Esophagus squamous epithelium (tissue), 4 donors: Measurements from ENCODE around the gene LRRC17.

Experiments used
- CTCF ChIP-seq, 6 experiments: fragments of 450-650 bp in 4 of 6; fragments of 200-600 bp in 2 of 6; sonication (generic) in 2 of 6; IDR thresholded peaks; one replicate each; pipeline ENCODE4 v1.5.1; 2016 to 2019; ENCODE audit warnings: antibody characterized with exemption in 6 of 6, mild to moderate bottlenecking in 4 of 6, moderate library complexity in 4 of 6
- POLR2A ChIP-seq, 4 donors: fragments of 450-650 bp; IDR thresholded peaks; one replicate each; pipeline ENCODE4 v1.6.1; 2017; ENCODE audit warnings: antibody characterized with exemption in 4 of 4, mild to moderate bottlenecking in 4 of 4, moderate library complexity in 3 of 4

GRCh38 chr7:102891693-102892261 is 21.0 kb upstream of the LRRC17 start:
- TF ChIP-seq POLR2A (IDR thresholded peaks at IDR 0.05) (no peak), CTCF (IDR thresholded peaks at IDR 0.05) (no peak)
